ENCODE results near the gene MED1. TPM values are rescaled to one million over a fixed set of nuclear protein-coding genes. Genes with fewer than 3 reads are reported as not detected.
"Not testable (repeated sequence)": the region's sequence is repeated elsewhere in the genome, so short reads cannot be mapped to it uniquely, and the experiment has no call there.

The MED1 gene, protein sequence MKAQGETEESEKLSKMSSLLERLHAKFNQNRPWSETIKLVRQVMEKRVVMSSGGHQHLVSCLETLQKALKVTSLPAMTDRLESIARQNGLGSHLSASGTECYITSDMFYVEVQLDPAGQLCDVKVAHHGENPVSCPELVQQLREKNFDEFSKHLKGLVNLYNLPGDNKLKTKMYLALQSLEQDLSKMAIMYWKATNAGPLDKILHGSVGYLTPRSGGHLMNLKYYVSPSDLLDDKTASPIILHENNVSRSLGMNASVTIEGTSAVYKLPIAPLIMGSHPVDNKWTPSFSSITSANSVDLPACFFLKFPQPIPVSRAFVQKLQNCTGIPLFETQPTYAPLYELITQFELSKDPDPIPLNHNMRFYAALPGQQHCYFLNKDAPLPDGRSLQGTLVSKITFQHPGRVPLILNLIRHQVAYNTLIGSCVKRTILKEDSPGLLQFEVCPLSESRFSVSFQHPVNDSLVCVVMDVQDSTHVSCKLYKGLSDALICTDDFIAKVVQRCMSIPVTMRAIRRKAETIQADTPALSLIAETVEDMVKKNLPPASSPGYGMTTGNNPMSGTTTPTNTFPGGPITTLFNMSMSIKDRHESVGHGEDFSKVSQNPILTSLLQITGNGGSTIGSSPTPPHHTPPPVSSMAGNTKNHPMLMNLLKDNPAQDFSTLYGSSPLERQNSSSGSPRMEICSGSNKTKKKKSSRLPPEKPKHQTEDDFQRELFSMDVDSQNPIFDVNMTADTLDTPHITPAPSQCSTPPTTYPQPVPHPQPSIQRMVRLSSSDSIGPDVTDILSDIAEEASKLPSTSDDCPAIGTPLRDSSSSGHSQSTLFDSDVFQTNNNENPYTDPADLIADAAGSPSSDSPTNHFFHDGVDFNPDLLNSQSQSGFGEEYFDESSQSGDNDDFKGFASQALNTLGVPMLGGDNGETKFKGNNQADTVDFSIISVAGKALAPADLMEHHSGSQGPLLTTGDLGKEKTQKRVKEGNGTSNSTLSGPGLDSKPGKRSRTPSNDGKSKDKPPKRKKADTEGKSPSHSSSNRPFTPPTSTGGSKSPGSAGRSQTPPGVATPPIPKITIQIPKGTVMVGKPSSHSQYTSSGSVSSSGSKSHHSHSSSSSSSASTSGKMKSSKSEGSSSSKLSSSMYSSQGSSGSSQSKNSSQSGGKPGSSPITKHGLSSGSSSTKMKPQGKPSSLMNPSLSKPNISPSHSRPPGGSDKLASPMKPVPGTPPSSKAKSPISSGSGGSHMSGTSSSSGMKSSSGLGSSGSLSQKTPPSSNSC (N-terminal part only)
- total RNA-seq, result 20.3 and 31.1 TPM in 2 replicates

- peak within 1 kb of the TSS; percentile 92 for H3K4me3 ChIP-seq (ENCODE audit: low read depth, low read length)
- peak; percentile 99 for DNase-seq (ENCODE audit: low read depth)
- TF ChIP-seq CTCF (IDR thresholded peaks at IDR 0.05; ENCODE audit: insufficient read depth, low read depth, low read length), result no peak
These were observed at the start of gene MED1 for GRCh38 chr17:39450847-39451581. Gene MED1 (minus strand): TSS chr17:39451263. CDS start chr17:39451062, 201 bp downstream.

GRCh38 chr17:39496921-39497320 is 45.9 kb upstream of the MED1 start:
- H3K4me3 ChIP-seq (ENCODE audit: low read depth, low read length); DNase-seq (ENCODE audit: low read depth): not testable (repeated sequence)

GRCh38 chr17:39487946-39488345 is 36.9 kb upstream of the MED1 start:
- no peak for DNase-seq (ENCODE audit: low read depth)
- no peak for TF ChIP-seq CTCF (IDR thresholded peaks at IDR 0.05; ENCODE audit: insufficient read depth, low read depth, low read length)
- no peak overlapping the region for H3K4me3 ChIP-seq (ENCODE audit: low read depth, low read length)

GRCh38 chr17:39487490-39487889 is 36.4 kb upstream of the MED1 start:
- not testable (repeated sequence) for DNase-seq (ENCODE audit: low read depth); H3K4me3 ChIP-seq (ENCODE audit: low read depth, low read length)

DNA sequence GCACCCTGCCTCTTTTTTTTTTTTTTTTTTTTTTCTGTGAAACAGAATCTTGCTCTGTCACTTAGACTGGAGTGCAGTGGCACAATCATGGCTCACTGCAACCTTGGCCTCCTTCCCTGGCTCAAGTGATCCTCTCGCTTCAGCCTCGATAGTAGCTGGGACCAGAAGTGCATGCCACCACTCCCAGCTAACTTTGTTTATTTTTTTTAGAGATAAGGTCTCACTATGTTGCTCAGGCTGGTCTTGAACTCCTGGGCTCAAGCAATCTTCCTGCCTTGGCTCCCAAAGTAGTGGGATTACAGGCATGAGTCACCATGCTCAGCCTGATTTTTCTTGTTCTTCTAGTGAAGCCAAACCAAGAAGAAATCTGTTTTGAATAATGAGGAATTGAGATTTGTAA is 35.2 kb upstream of the MED1 start:
- no peak overlapping the region for H3K4me3 ChIP-seq (ENCODE audit: low read depth, low read length)
- peak; percentile 30 for DNase-seq (ENCODE audit: low read depth)
- TF ChIP-seq CTCF (IDR thresholded peaks at IDR 0.05; ENCODE audit: insufficient read depth, low read depth, low read length), result no peak

GRCh38 chr17:39485555-39485954 is 34.5 kb upstream of the MED1 start:
- peak; percentile 88 for DNase-seq (ENCODE audit: low read depth)
- no peak overlapping the region for H3K4me3 ChIP-seq (ENCODE audit: low read depth, low read length)
- no peak for TF ChIP-seq CTCF (IDR thresholded peaks at IDR 0.05; ENCODE audit: insufficient read depth, low read depth, low read length)

GRCh38 chr17:39484178-39484577 is 33.1 kb upstream of the MED1 start:
- no peak overlapping the region for H3K4me3 ChIP-seq (ENCODE audit: low read depth, low read length)
- no peak for TF ChIP-seq CTCF (IDR thresholded peaks at IDR 0.05; ENCODE audit: insufficient read depth, low read depth, low read length)
- DNase-seq (ENCODE audit: low read depth), result no peak
